Gastroesophageal sphincter (tissue), 3 donors: Measurements from ENCODE around the gene TMEM209.

ENCODE experiments used
- EP300 ChIP-seq: sonication (generic); formaldehyde crosslinking; IDR thresholded peaks from one replicate; pipeline ENCODE4 v1.6.1; 2017; ENCODE audit warnings: antibody characterized with exemption, mild to moderate bottlenecking
- POLR2A ChIP-seq, 2 donors: fragments of 450-650 bp; IDR thresholded peaks; one replicate each; pipeline ENCODE4 v1.6.1; 2017; ENCODE audit warnings: antibody characterized with exemption in 2 of 2, mild to moderate bottlenecking in 2 of 2, moderate library complexity in 1 of 2
- POLR2AphosphoS5 ChIP-seq: sonication (generic); formaldehyde crosslinking; IDR thresholded peaks from one replicate; pipeline ENCODE4 v1.6.1; 2017; ENCODE audit warnings: antibody characterized with exemption
- TF ChIP-seq, protein P1 (sequence below), 4 experiments: fragments of 200-600 bp in 2 of 4; fragments of 450-650 bp in 2 of 4; sonication (generic) in 1 of 4; IDR thresholded peaks; one replicate each; pipeline ENCODE4 v1.5.1; 2017 to 2019; ENCODE audit warnings: antibody characterized with exemption in 4 of 4, mild to moderate bottlenecking in 2 of 4, moderate library complexity in 2 of 4

DNA sequence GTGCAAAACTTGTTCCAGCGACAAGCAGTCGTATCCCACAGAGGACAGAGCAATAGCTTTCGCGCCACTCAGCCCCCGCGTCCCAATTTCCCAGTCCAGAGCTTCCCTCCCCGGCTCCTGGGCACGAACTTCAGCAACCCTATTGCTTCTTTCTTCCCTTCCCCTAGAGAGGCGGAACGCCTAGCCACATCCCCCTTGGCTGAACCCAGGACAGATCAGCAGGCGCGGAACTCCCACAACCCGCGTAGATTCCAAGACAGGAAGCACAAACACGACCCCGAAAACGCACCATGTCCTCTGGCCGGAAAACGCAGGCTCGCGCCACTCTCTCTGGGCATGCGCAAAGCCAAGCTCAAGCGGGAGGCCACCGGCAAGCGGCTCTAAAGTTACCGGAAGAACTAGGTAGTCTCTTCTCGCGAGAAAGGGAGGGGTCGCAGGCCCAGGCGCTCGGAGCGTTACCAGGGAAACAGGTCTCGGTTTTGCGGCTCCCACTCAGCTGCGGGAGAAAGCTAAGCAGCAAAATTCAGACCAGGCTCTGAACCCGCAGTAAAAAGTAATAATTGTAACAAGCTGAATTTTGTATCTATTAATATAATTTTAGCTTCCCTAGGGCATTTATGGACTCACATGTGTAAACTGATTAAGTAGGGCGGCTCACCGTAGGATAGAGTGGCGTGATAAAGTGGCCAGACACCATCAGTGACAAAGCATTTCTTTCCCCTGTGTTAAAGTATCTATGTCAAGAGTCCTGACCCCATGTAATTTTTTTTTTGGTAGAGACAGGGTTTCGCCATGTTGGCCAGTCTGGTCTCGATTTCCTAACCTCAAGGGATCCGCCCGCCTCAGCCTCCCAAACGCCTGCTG lies at the start of gene TMEM209:
- TF ChIP-seq EP300 (no peak), POLR2A (IDR thresholded peaks at IDR 0.05) (peak; percentile 47 to 66), POLR2AphosphoS5 (peak; percentile 76)
- TF ChIP-seq, protein P1, sequence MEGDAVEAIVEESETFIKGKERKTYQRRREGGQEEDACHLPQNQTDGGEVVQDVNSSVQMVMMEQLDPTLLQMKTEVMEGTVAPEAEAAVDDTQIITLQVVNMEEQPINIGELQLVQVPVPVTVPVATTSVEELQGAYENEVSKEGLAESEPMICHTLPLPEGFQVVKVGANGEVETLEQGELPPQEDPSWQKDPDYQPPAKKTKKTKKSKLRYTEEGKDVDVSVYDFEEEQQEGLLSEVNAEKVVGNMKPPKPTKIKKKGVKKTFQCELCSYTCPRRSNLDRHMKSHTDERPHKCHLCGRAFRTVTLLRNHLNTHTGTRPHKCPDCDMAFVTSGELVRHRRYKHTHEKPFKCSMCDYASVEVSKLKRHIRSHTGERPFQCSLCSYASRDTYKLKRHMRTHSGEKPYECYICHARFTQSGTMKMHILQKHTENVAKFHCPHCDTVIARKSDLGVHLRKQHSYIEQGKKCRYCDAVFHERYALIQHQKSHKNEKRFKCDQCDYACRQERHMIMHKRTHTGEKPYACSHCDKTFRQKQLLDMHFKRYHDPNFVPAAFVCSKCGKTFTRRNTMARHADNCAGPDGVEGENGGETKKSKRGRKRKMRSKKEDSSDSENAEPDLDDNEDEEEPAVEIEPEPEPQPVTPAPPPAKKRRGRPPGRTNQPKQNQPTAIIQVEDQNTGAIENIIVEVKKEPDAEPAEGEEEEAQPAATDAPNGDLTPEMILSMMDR (IDR thresholded peaks at IDR 0.05), result no peak
